ENCODE results near the gene TATDN3.

DNA sequence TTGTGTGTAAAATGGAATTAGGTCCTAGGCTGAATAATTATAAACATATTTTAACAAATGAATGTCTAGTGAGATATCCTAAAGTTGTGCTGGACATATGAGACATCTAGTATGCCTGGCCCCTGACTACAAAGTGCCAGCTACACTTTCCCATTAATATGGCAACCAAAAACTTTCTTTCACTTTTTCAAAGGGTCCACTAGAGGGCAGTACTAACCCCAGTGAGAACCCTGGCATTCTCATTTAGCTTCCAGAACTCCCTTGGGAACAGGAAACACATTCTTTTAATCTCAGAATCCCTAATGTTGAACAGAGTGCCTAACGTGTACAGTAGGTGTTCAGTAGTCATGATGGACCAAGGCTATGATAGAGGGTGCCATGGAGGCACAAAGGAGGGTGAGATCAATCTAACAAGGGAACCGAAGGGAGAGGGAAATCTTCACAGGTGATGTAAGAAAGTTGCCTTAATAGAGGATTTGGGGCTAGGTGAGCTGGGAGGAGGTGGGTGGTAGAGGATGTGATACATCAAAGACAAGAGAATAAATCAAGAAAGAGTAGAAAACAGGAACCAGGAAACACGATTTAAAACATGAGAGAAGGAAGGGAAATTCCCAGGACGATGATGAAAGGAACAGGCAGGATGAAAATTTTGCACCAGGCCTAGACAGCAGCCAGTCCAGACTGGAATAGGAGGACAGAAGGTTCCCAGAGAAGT is 41.7 kb upstream of the TATDN3 start:
- TF ChIP-seq CTCF (IDR thresholded peaks at IDR 0.05; ENCODE audit: poor library complexity, severe bottlenecking) = peak; percentile 44
- no peak for TF ChIP-seq EP300 (conservative IDR thresholded peaks at IDR 0.05; ENCODE audit: poor library complexity, severe bottlenecking)

All from neural cell (in vitro differentiated cells).